Neuron (in vitro differentiated cells): ENCODE measurements around the gene ZNF335.

Experiments used
- H2AFZ ChIP-seq: one replicate; pipeline ENCODE4 v1.6.1; 2013; ENCODE audit warnings: low read depth, mild to moderate bottlenecking, inconsistent platforms, low read length, moderate library complexity
- H3K27me3 ChIP-seq: one replicate; pipeline ENCODE4 v1.6.1; 2013; ENCODE audit warnings: low read length; ENCODE audit not compliant: insufficient read depth
- H3K36me3 ChIP-seq: one replicate; pipeline ENCODE4 v1.6.1; 2013; ENCODE audit warnings: low read length; ENCODE audit not compliant: insufficient read depth
- H3K4me1 ChIP-seq: one replicate; pipeline ENCODE4 v1.6.1; 2013; ENCODE audit warnings: low read length; ENCODE audit not compliant: insufficient read depth
- H3K4me3 ChIP-seq: 2 replicates; pipeline ENCODE4 v1.5.1; 2013; ENCODE audit warnings: mild to moderate bottlenecking, low read length, moderate library complexity
- H3K9me3 ChIP-seq: one replicate; pipeline ENCODE4 v1.6.1; 2013; ENCODE audit warnings: low read length

The ZNF335 gene

DNA sequence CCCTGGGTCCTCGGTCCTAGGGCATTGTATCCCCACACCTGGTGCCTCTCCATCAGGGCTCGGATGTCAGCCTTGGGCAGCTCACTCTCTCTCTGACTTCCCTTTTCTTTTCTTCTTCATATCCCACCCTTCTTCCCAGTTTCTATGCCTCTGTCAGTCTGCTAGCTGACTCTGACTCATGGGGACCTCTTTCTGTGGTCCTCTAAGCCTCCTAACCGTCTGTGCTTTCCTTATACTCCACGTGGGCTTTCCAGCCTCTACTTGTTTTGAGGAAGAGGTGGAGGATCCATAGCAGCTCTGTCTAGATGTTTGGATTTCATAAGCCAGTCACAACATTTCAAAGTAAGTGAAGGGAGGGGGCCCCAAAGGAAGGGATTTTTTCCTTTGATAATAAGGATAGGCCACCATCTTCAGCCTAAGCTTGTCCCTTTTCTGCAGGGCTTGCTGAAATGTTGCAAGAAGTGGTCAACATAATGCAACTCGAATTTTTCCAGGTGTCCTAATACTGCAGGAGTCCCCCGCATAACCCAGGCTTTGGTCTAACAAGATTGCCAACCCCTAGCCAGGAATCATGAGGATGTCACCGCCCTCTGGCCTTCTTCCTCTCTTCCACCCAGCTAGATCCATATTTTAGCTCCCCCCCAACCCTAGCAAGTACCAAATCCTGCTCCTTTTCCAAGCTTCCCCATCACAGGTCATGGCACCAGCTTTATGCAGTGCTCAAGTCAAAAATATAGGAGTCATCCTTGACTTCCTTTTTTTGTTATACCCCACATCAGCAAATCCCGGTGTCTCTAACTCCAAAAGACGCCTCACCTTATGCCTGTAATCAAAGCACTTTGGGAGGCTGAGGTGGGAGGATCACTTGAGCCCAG lies 51.3 kb downstream of the ZNF335 start:
- Histone ChIP-seq H3K4me1 (no peaks in the 10 kb centered on the region), H3K4me3 (no peak overlapping the region), H2AFZ (no peak overlapping the region), H3K9me3 (no peaks in the 10 kb centered on the region), H3K36me3 (no peaks in the 10 kb centered on the region), H3K27me3 (no peaks in the 10 kb centered on the region)

DNA sequence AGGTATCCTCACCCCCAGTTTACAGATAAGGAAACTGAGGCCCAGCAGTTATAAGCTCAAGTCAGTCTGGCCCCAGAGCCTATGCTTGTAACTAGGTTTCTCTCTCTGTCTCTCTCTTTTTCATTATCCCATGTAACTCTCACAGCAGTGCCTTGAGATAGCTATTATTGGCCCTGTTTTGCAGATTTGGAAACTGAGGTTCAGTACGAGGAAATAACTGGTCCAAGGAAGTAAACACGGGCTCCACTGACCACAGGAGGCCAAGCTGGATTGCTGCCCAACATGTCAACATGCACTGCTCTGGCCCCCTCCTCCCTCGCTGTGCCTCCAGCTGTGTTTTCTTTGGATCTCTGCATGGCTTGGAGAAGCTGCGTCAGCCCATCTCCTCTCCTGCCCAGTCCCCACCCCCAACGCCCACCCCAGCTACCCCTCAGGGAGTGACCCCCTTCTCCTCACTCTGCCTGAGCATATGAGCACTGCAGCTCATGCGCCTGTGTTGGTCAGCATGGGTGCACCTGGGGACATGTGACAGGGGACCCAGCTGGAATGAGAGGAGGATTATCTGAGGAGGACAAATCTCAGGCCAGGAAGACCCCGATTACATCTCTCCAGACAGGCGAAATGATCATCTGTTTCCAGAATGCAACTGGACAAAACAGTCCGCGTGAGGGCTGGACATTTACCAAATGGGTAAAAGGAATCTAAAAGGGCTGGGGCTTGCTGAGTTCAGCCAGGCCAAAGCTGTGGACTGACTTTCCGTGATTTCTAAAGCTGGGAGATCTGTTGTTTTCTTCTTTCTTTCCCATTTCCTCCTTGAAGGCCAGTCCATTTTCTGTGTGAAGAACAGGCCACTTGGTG lies 52.2 kb downstream of the ZNF335 start:
- H3K27me3 ChIP-seq = no peaks in the 10 kb centered on the region
- no peaks in the 10 kb centered on the region for H3K36me3 ChIP-seq
- no peaks in the 10 kb centered on the region for H3K4me1 ChIP-seq
- no peak overlapping the region for H3K4me3 ChIP-seq
- no peaks in the 10 kb centered on the region for H3K9me3 ChIP-seq
- no peak overlapping the region for H2AFZ ChIP-seq

DNA sequence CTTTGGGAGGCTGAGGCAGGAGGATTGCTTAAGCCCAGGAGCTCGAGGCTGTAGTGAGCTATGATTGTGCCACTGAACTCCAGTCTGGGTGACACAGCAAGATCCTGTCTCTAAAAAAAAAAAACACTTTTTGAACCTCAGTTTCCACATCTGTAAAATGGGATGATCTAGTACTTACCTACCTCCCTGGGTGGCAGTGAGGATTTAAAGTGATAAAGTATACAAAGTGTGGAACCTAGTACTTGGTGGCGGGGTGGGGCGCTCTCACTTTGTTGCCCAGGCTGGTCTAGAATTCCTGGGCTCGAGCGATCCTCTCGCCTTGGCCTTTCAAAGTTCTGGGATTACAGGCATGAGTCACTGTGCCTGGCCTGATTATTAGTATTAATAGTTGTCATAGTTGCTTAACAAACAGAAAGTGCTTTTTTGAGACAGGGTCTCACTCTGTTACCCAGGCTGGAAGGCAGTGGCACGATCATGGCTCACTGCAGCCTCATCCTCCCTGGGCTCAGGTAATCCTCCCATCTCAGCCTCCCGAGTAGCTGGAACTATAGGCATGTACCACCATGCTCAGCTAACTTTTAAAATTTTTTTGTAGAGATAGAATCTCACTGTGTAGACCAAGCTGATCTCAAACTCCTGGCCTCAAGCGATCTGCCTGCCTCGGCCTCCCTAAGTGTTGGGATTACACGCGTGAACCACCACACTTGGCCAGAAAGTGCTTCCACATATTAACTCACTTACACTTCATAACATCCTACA lies 53.0 kb downstream of the ZNF335 start:
- Histone ChIP-seq H3K9me3 (no peaks in the 10 kb centered on the region), H3K36me3 (no peaks in the 10 kb centered on the region), H3K27me3 (no peaks in the 10 kb centered on the region), H3K4me3 (no peak overlapping the region), H3K4me1 (no peaks in the 10 kb centered on the region), H2AFZ (no peak overlapping the region)

DNA sequence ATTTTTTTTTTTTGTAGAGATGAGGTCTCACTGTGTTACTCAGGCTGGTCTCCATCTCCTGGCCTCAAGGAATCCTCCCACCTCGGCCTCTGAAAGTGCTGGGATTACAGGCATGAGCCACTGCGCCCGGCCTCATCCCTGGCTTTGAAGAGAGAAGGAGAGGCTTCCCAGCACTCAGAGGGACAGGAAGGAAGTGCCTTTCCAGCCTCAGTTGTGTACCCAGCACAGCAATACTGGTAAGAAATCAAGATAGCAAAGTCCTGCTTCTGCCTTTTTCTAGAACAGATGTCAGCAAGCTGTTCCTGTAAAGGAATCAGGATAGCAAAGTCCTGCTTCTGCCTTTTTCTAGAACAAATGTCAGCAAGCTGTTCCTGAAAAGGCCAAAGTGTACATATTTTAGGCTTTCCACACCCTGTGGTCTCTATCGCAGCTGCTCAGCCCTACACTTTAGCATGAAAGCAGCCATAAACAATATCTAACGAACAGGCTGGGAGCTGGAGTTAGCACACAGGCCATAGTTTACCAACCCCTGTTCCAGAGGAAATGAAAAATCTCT lies 53.7 kb downstream of the ZNF335 start:
- Histone ChIP-seq H3K27me3 (no peaks in the 10 kb centered on the region), H3K4me1 (no peaks in the 10 kb centered on the region), H2AFZ (no peak overlapping the region), H3K9me3 (no peaks in the 10 kb centered on the region), H3K36me3 (no peaks in the 10 kb centered on the region), H3K4me3 (no peak overlapping the region)

DNA sequence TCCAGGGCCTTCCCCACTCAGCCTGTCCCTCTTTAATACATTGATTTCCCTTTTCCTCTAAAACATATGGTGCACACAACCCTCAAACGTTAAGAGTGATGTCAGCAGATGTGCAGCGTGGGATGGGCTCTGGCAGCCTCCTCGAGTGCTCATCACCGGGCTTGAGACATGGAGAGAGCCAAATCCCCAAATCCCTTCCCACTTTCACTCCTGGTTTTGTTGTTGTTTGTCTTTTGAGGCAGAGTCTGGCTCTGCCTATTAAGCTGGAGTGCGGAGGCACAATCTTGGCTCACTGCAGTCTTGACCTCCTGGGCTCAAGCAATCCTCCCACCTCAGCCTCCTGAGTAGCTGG lies 54.2 kb downstream of the ZNF335 start:
- H2AFZ ChIP-seq = no peak overlapping the region
- no peak overlapping the region for H3K4me3 ChIP-seq
- no peaks in the 10 kb centered on the region for H3K9me3 ChIP-seq
- no peaks in the 10 kb centered on the region for H3K27me3 ChIP-seq
- no peaks in the 10 kb centered on the region for H3K4me1 ChIP-seq
- H3K36me3 ChIP-seq = no peaks in the 10 kb centered on the region

DNA sequence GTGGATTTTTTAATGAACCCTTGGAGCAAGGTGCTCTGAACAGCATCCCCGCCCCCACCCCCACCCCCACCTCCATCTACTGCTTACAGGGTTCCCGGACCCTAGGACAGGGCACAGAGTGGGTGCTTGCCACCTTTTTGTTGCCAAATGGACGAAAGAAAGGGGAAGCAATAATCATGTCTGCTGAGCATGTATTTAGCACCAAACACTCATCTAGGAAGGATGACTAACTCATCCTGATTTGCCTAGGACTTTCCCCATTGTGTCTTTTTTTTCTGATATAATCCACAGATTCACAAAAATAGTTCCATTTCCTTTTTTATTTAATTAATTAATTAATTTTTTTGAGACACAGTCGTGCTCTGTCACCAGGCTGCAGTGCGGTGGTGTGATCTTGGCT lies 58.9 kb downstream of the ZNF335 start:
- Histone ChIP-seq H3K9me3 (no peaks in the 10 kb centered on the region), H3K27me3 (no peaks in the 10 kb centered on the region), H3K4me3 (no peak overlapping the region), H2AFZ (no peak overlapping the region), H3K4me1 (peaks cover 21% of the 10 kb centered on the region), H3K36me3 (peaks cover 16% of the 10 kb centered on the region)

DNA sequence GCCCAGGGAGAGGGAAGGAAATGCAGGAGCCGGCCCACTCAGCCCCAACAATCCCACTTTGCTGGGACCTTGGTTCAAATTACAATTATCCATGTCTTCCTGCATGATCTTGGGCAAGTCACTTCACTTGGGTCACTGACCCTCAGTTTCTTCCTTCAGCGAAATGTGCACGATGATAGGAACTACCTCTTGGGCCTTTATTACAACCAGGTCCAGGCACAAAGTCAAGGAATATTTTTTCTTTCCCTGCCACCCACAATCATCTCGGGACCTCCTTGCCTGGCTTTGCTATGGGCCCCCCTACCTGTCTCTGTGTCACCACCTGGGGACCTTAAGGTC lies 59.7 kb downstream of the ZNF335 start:
- H3K9me3 ChIP-seq = no peaks in the 10 kb centered on the region
- peaks cover 21% of the 10 kb centered on the region for H3K4me1 ChIP-seq
- H2AFZ ChIP-seq = peak overlapping the region; percentile 24
- peaks cover 24% of the 10 kb centered on the region for H3K36me3 ChIP-seq
- H3K27me3 ChIP-seq = no peaks in the 10 kb centered on the region
- H3K4me3 ChIP-seq = peak overlapping the region; percentile 60

DNA sequence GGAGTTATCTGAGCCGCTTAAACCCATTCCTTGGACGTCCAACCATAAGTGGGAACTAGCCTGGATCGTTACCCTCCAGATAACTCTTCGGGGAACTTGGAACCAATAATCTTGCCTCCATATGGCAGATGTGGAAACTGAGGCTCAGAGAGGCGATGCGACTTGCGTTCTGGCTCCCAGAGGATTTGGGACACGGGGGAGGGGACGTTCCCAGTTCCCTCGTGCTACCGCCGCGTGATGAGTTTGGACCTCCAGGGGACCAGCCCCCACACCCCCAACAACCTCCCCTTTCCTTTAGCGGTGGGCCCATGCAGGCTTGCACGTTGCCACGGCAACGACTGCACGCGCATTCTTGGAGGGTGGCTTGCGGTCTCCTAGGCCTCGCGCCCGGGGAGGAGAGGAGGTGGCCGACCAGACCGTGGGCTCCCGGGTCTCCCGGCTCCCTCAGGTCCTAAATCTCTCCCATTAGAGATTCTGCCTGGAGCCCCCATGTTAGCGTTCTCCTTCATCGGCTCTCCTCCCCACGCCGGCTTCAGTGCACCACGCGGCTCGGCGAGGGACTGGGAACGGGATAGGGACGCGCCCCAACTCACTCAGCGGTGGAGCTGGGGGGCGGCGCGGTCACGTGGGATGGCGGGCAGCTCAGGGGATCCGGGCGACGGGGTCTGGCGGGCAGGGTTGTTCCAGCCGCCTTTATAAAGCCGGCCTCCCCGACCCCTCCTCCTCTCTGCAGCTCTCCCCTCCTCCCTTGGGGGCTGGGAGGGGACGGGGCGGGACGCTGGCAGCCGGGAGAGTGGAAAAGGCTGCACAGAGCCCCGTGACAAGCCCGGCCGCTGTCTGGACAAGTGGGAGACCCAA lies 60.3 kb downstream of the ZNF335 start, which contains the start of gene PLTP:
PLTP (minus strand) TSS at position 670 of the 858 bp plus-strand sequence. CDS start 703 bp downstream, outside the sequence.
- Histone ChIP-seq H3K4me3 (peak within 1 kb of the TSS; percentile 60), H3K4me1 (peaks cover 21% of the 10 kb centered on the region), H2AFZ (peak within 1 kb of the TSS; percentile 24), H3K9me3 (no peaks in the 10 kb centered on the region), H3K27me3 (no peaks in the 10 kb centered on the region), H3K36me3 (peaks cover 26% of the 10 kb centered on the region)

DNA sequence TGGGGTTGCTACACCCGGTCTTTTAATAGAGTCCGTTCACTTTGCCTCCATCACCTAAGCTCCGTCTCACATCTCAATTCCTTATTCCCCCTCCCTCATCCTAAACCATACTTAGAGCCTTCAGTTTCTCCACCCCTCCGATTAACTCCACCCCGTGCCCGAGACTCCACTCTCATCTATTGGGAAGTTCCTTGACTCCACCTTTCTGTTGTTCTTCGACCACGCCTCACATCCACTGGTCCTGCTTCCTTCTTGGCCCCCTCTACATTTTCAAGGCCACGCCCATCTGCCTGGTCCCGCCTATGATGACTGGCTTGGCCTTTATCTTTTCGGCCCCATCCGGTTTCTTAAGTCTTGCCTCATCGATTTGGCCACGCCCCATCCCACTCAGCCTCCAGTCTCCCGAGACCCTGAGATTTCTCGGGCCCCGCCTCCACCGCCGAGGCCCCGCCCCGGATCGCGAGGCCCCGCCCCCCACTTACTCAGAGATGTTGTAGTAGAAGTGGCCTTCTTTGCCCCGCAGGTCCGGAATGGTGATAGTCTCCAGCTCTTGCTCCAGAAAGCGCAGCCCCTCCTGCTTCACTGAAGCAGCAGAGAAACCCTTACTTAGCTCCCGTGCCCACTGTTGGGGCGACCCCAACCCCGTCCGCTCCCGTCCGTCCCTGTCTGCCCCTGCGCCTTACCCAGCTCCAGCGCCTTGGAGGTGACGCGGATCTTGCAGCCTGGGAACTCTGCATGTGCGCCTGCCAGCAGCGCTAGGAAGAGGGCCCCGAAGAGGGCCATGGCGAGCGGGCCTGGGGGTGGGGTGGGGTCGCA lies 61.1 kb downstream of the ZNF335 start:
- no peaks in the 10 kb centered on the region for H3K27me3 ChIP-seq
- no peak overlapping the region for H2AFZ ChIP-seq
- H3K4me3 ChIP-seq = peak overlapping the region; percentile 60
- H3K36me3 ChIP-seq = peaks cover 32% of the 10 kb centered on the region
- H3K9me3 ChIP-seq = no peaks in the 10 kb centered on the region
- peaks cover 21% of the 10 kb centered on the region for H3K4me1 ChIP-seq

DNA sequence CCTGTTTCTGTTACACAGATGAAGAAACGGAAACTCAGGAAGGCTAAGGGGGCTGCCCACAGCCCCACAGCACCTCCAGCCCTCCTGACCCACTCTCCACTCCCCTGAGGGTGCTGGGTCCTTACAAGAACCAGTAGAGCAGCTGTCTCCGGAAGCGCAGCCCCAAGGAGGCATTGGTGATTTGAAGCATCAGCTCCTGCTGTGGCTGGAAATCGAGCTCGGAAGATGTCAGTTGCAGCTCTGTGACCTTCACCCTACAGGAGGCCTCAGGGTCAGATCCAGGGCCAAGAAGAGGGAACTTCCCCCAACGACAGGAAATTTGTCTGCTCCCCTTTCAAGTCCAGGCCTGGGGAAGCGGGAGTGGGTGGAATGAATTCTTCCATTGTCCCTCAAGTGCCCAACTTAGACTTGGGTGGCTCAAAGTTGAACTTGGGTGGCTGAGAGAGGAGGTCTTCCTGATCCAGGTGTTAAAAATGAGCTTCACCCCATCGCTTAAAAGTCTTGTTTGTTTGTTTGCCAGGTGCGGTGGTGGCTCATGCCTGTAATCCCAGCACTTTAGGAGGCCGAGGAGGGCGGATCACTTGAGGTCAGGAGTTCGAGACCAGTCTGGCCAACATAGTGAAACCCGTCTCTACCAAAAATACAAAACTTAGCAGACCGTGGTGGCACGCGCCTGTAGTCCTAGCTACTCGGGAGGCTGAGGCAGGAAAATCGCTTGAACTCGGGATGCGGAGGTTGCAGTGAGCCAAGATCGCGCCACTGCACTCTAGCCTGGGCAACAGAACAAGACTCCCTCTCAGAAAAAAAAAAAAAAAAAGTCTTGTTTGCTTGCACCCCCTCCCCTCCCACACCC lies 62.0 kb downstream of the ZNF335 start:
- peaks cover 41% of the 10 kb centered on the region for H3K36me3 ChIP-seq
- H3K4me3 ChIP-seq = peak overlapping the region; percentile 60
- H3K9me3 ChIP-seq = no peaks in the 10 kb centered on the region
- H3K27me3 ChIP-seq = no peaks in the 10 kb centered on the region
- peaks cover 21% of the 10 kb centered on the region for H3K4me1 ChIP-seq
- no peak overlapping the region for H2AFZ ChIP-seq

DNA sequence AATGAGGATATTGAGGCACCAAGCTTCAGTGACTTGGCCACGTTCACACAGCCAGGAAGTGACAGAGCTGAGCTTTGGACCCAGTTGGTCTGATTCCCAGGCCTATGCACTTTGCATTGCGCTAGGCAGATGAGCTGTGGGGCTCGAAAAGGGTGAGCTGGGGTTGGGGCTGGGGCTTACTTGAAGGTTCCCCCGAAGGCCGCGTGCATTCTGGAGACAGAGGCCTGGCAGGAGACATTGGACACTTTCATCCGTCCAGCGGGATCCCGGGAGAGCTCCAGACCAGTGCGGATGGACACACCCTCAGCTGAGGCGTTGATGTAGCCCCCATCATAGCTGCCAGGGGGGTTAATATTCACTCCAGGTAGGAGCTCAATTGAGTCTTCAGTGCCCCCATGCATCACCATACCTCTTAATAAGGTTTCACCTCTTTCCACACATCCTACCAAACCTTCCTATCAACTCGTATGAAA lies 62.6 kb downstream of the ZNF335 start:
- no peak overlapping the region for H2AFZ ChIP-seq
- peaks cover 47% of the 10 kb centered on the region for H3K36me3 ChIP-seq
- H3K9me3 ChIP-seq = no peaks in the 10 kb centered on the region
- H3K27me3 ChIP-seq = no peaks in the 10 kb centered on the region
- no peak overlapping the region for H3K4me3 ChIP-seq
- H3K4me1 ChIP-seq = peaks cover 21% of the 10 kb centered on the region
